Measurements from ENCODE around the gene APCDD1. TPM values are rescaled to one million over a fixed set of nuclear protein-coding genes. Genes with fewer than 3 reads are reported as not detected.

Gene APCDD1
- total RNA-seq, 4 donors from 2014 or later, result 7.8 to 13.5 (median 11.9) TPM

GRCh38 chr18:10516078-10516477, 61.6 kb downstream of the APCDD1 start:
- Histone ChIP-seq H3K27ac (no peak overlapping the region), H3K4me3 (replicated peaks in 1 of 3) (no peak overlapping the region), H3K4me1 (peaks cover 0 to 3% of the 10 kb centered on the region in 2 donors), H3K27me3 (no peaks in the 10 kb centered on the region), H3K36me3 (no peaks in the 10 kb centered on the region), H3K9me3 (no peaks in the 10 kb centered on the region)
- DNase-seq, result no peak
- intact Hi-C loops (cut with DNase I), result loop anchor here (10.0 kb wide), 1 partner anchor 61 kb away; the partner anchor contains the start of gene APCDD1
- 90 to 91% methylated on average over 2 of the region's 2 CpGs for WGBS, 2 donors
- TF ChIP-seq POLR2A (IDR thresholded peaks at IDR 0.05), result no peak
- no peak for TF ChIP-seq CTCF (IDR thresholded peaks at IDR 0.05)

- Histone ChIP-seq H3K4me1 (peaks cover 0 to 3% of the 10 kb centered on the region in 2 donors), H3K9me3 (no peaks in the 10 kb centered on the region), H3K27me3 (no peaks in the 10 kb centered on the region), H3K36me3 (no peaks in the 10 kb centered on the region), H3K4me3 (replicated peaks in 1 of 3) (no peak overlapping the region), H3K27ac (no peak overlapping the region)
- intact Hi-C loops (cut with DNase I), result loop anchor here (10.0 kb wide), 1 partner anchor 64 kb away; the partner anchor contains the start of gene APCDD1
- peak in 1 of 2 donors; percentile 11 for DNase-seq
- 54 to 55% methylated on average over 12 of the region's 12 CpGs for WGBS, 2 donors
- TF ChIP-seq POLR2A (IDR thresholded peaks at IDR 0.05) (no peak), CTCF (IDR thresholded peaks at IDR 0.05) (no peak)
Observed at GRCh38 chr18:10518595-10519255, 64.3 kb downstream of the APCDD1 start.

GRCh38 chr18:10519366-10519765, 64.9 kb downstream of the APCDD1 start:
- Histone ChIP-seq H3K4me1 (peaks cover 0 to 3% of the 10 kb centered on the region in 2 donors), H3K9me3 (no peaks in the 10 kb centered on the region), H3K27me3 (no peaks in the 10 kb centered on the region), H3K4me3 (replicated peaks in 1 of 3) (no peak overlapping the region), H3K27ac (no peak overlapping the region), H3K36me3 (no peaks in the 10 kb centered on the region)
- 66 to 71% methylated on average over 2 of the region's 2 CpGs for WGBS, 2 donors
- intact Hi-C loops (cut with DNase I), result loop anchor here (10.0 kb wide), 1 partner anchor 65 kb away; the partner anchor contains the start of gene APCDD1
- no peak for TF ChIP-seq POLR2A (IDR thresholded peaks at IDR 0.05)
- no peak for TF ChIP-seq CTCF (IDR thresholded peaks at IDR 0.05)
- DNase-seq, result no peak

GRCh38 chr18:10519999-10520935, 65.8 kb downstream of the APCDD1 start:
- Histone ChIP-seq H3K4me1 (peaks cover 0 to 3% of the 10 kb centered on the region in 2 donors), H3K27me3 (no peaks in the 10 kb centered on the region), H3K27ac (no peak overlapping the region), H3K4me3 (replicated peaks in 1 of 3) (no peak overlapping the region), H3K36me3 (no peaks in the 10 kb centered on the region), H3K9me3 (no peaks in the 10 kb centered on the region)
- intact Hi-C loops (cut with DNase I), result loop anchor here (5.0 to 10.0 kb wide), 2 partner anchors 65 to 548 kb away; partner anchors contain the start of gene APCDD1
- DNase-seq, result peak; percentile 81 to 84
- WGBS, 2 donors, result 26 to 31% methylated on average over 17 of the region's 17 CpGs
- TF ChIP-seq POLR2A (IDR thresholded peaks at IDR 0.05) (no peak), CTCF (IDR thresholded peaks at IDR 0.05) (peak; percentile 37 to 86 (median 76))

All from thyroid gland (tissue), 4 donors.